Sigmoid colon (tissue), 4 donors: Measurements from ENCODE around the gene ARHGAP6.

ENCODE experiments used
- CTCF ChIP-seq, 4 experiments: fragments of 450-650 bp in 3 of 4; fragments of 200-600 bp in 1 of 4; IDR thresholded peaks; one replicate each; pipeline ENCODE4 v1.5.1; 2016 to 2019; ENCODE audit warnings: antibody characterized with exemption in 4 of 4, mild to moderate bottlenecking in 3 of 4, moderate library complexity in 2 of 4
- EP300 ChIP-seq, 4 donors: sonication (generic); formaldehyde crosslinking; IDR thresholded peaks; one replicate each; pipeline ENCODE4 v1.6.1; 2017; ENCODE audit warnings: antibody characterized with exemption in 4 of 4
- POLR2A ChIP-seq, 2 donors: fragments of 450-650 bp; IDR thresholded peaks; one replicate each; pipeline ENCODE4 v1.6.1; 2016; ENCODE audit warnings: antibody characterized with exemption in 2 of 2, mild to moderate bottlenecking in 2 of 2, moderate library complexity in 2 of 2

- TF ChIP-seq EP300 (IDR thresholded peaks at IDR 0.05) (no peak), CTCF (IDR thresholded peaks at IDR 0.05) (peak in 1 of 4 experiments; percentile 18), POLR2A (IDR thresholded peaks at IDR 0.05) (no peak)
These were observed 1.9 kb downstream of the ARHGAP6 start for GRCh38 chrX:11663875-11664210.
